A549 (cell line): ENCODE measurements around the gene HNRNPUL1. TPM values are rescaled to one million over a fixed set of nuclear protein-coding genes. Genes with fewer than 3 reads are reported as not detected.

Experiments used
- ATAC-seq, 2 experiments: fragments of 200-7000 bp in 1 of 2; fragments of >200 bp in 1 of 2; cut with Nextera tagmentation in 1 of 2; cut with Tn5 transposase in 1 of 2; 3 replicates each; pipeline versions ENCODE4 v1.8.0 to v1.9.1; 2018 to 2020; ENCODE audit warnings: mild to moderate bottlenecking in 1 of 2, moderate library complexity in 1 of 2
- CTCF ChIA-PET: fragments of 300-600 bp; sonication (Branson Sonifier 250); formaldehyde crosslinking; extraction: SDS; loops from one replicate; lab custom pipeline; 2021; ENCODE audit warnings: antibody characterized with exemption, inconsistent platforms; lab: Yijun Ruan, JAX
- POLR2A ChIA-PET: fragments of 350-600 bp; formaldehyde crosslinking; extraction: SDS; loops from one replicate; lab custom pipeline; 2021; ENCODE audit warnings: antibody characterized with exemption, inconsistent platforms; lab: Yijun Ruan, JAX
- DNase-seq, 2 experiments: peaks; one replicate each; pipeline versions ENCODE4 v3.0.0 to v3.0.0-alpha.2; 2011 to 2016; ENCODE audit warnings: low read depth in 1 of 2, low spot score in 1 of 2
- FAIRE-seq: peaks from 2 replicates; lab custom pipeline; 2011; peaks lifted over from hg19 to GRCh38; lab: Jason Lieb, UNC
- H3K27ac ChIP-seq, 2 experiments: fragments of >200 bp; sonication (Bioruptor Twin); formaldehyde crosslinking; 3 replicates each; pipeline ENCODE4 v1.5.1; 2016 to 2017
- H3K4me1 ChIP-seq: fragments of >200 bp; sonication (Bioruptor Twin); formaldehyde crosslinking; 3 replicates; pipeline ENCODE4 v1.6.1; 2016
- H3K4me2 ChIP-seq: fragments of >200 bp; sonication (Bioruptor Twin); formaldehyde crosslinking; 3 replicates; pipeline ENCODE4 v1.6.1; 2016
- H3K4me3 ChIP-seq: fragments of >200 bp; sonication (Bioruptor Twin); formaldehyde crosslinking; 3 replicates; pipeline ENCODE4 v1.5.1; 2016
- H3K9me3 ChIP-seq: fragments of >200 bp; sonication (Bioruptor Twin); formaldehyde crosslinking; 3 replicates; pipeline ENCODE4 v1.6.1; 2016
- ATOH8 ChIP-seq: fragments of 250-450 bp; sonication (Bioruptor Pico); IDR thresholded peaks from 2 replicates; pipeline ENCODE4 v1.5.0; 2020; ENCODE audit warnings: low read depth, mild to moderate bottlenecking, moderate library complexity
- BCL3 ChIP-seq: fragments of >200 bp; sonication (Bioruptor Twin); formaldehyde crosslinking; IDR thresholded peaks from 3 replicates; pipeline ENCODE4 v1.6.1; 2016
- BHLHE40 ChIP-seq: IDR thresholded peaks from 2 replicates; pipeline ENCODE4 v1.6.1; 2012; ENCODE audit warnings: low read depth, low read length, inconsistent platforms
- CTCF ChIP-seq: fragments of >200 bp; sonication (Bioruptor Twin); formaldehyde crosslinking; IDR thresholded peaks from 3 replicates; pipeline ENCODE4 v1.5.1; 2016
- E2F6 ChIP-seq: IDR thresholded peaks from 2 replicates; pipeline ENCODE4 v1.6.1; 2012; ENCODE audit warnings: low read depth, borderline replicate concordance
- EHF ChIP-seq: fragments of 250-450 bp; sonication (Bioruptor Pico); IDR thresholded peaks from 2 replicates; pipeline ENCODE4 v1.5.0; 2020; ENCODE audit warnings: mild to moderate bottlenecking
- EHMT2 ChIP-seq: fragments of 200-600 bp; sonication (generic); IDR thresholded peaks from 2 replicates; pipeline ENCODE4 v1.6.1; 2016; ENCODE audit warnings: antibody characterized with exemption, low read depth, mild to moderate bottlenecking, moderate library complexity
- EP300 ChIP-seq, 2 experiments: fragments of >200 bp; sonication (Bioruptor Twin); formaldehyde crosslinking; IDR thresholded peaks; 2 replicates in 1 of 2; 3 replicates in 1 of 2; pipeline ENCODE4 v1.6.1; 2016 to 2017
- FOSL2 ChIP-seq, 2 experiments: fragments of 450-650 bp in 1 of 2; fragments of >200 bp in 1 of 2; sonication (Bioruptor Twin) in 1 of 2; formaldehyde crosslinking; IDR thresholded peaks; 2 replicates each; pipeline versions ENCODE4 v1.5.0 to v1.6.1; 2016 to 2020; ENCODE audit warnings: mild to moderate bottlenecking in 1 of 2, moderate library complexity in 1 of 2
- HEYL ChIP-seq: fragments of 250-450 bp; sonication (Bioruptor Pico); IDR thresholded peaks from 2 replicates; pipeline ENCODE4 v1.8.0; 2021; ENCODE audit warnings: mild to moderate bottlenecking, moderate library complexity
- HOXA7 ChIP-seq: fragments of 250-450 bp; sonication (Bioruptor Pico); IDR thresholded peaks from 2 replicates; pipeline ENCODE4 v1.5.0; 2020; ENCODE audit warnings: mild to moderate bottlenecking, moderate library complexity
- KDM1A ChIP-seq: fragments of 200-600 bp; sonication (generic); IDR thresholded peaks from 2 replicates; pipeline ENCODE4 v1.6.1; 2016; ENCODE audit warnings: low read depth, mild to moderate bottlenecking
- MAFK ChIP-seq: fragments of 450-650 bp; IDR thresholded peaks from 2 replicates; pipeline ENCODE4 v1.6.1; 2014; ENCODE audit not compliant: partially characterized antibody
- MAX ChIP-seq: IDR thresholded peaks from 2 replicates; pipeline ENCODE4 v1.6.1; 2012
- NPAS2 ChIP-seq: fragments of 250-450 bp; sonication (Bioruptor Pico); IDR thresholded peaks from 2 replicates; pipeline ENCODE4 v1.8.0; 2022; ENCODE audit warnings: mild to moderate bottlenecking, moderate library complexity, borderline replicate concordance
- NR3C1 ChIP-seq: fragments of >200 bp; sonication (Bioruptor Twin); formaldehyde crosslinking; IDR thresholded peaks from 3 replicates; pipeline ENCODE4 v1.6.1; 2017
- PBX3 ChIP-seq: IDR thresholded peaks from 2 replicates; pipeline ENCODE4 v1.6.1; 2012
- RAD21 ChIP-seq, 2 experiments: fragments of >200 bp in 1 of 2; sonication (Bioruptor Twin) in 1 of 2; formaldehyde crosslinking in 1 of 2; IDR thresholded peaks in 1 of 2; conservative IDR thresholded peaks in 1 of 2; 2 replicates in 1 of 2; 3 replicates in 1 of 2; pipeline ENCODE4 v1.6.1; 2012 to 2018; ENCODE audit warnings: inconsistent platforms in 1 of 2
- RARB ChIP-seq: fragments of 250-450 bp; sonication (Bioruptor Pico); IDR thresholded peaks from 2 replicates; pipeline ENCODE4 v1.8.0; 2021; ENCODE audit warnings: mild to moderate bottlenecking, moderate library complexity
- RFX5 ChIP-seq: fragments of 450-650 bp; IDR thresholded peaks from 2 replicates; pipeline ENCODE4 v1.7.1; 2014; ENCODE audit warnings: antibody characterized with exemption, mild to moderate bottlenecking, moderate library complexity
- RNF2 ChIP-seq: fragments of 200-600 bp; sonication (generic); IDR thresholded peaks from 2 replicates; pipeline ENCODE4 v1.6.1; 2016; ENCODE audit warnings: low read depth, mild to moderate bottlenecking, antibody characterized with exemption, moderate library complexity, borderline replicate concordance
- SMC3 ChIP-seq: fragments of >200 bp; sonication (Bioruptor Twin); formaldehyde crosslinking; IDR thresholded peaks from 3 replicates; pipeline ENCODE4 v1.6.1; 2018; ENCODE audit warnings: inconsistent platforms
- TP53 ChIP-seq: fragments of 250-450 bp; sonication (Bioruptor Pico); IDR thresholded peaks from 2 replicates; pipeline ENCODE4 v1.5.0; 2021; ENCODE audit warnings: mild to moderate bottlenecking, moderate library complexity
- USF2 ChIP-seq: fragments of 450-650 bp; IDR thresholded peaks from 2 replicates; pipeline ENCODE4 v1.6.1; 2014; ENCODE audit warnings: antibody characterized with exemption
- ZNF302 ChIP-seq: fragments of 250-450 bp; sonication (Bioruptor Pico); IDR thresholded peaks from 2 replicates; pipeline ENCODE4 v1.9.0; 2021; ENCODE audit warnings: inconsistent platforms, mild to moderate bottlenecking, moderate library complexity
- WGBS: methylation state at CpG from one replicate; pipeline ENCODE4 v1.1.6; 2017; ENCODE audit errors: missing lambda C conversion rate; 5-methylcytosine and 5-hydroxymethylcytosine counted together
- polyA plus RNA-seq, 4 experiments: library from polyadenylated mRNA; depleted of rRNA in 3 of 4; stranded (reverse); fragments of >200 nt; fragmentation: RNase III in 1 of 4; extraction: RNeasy Plus Mini Kit Qiagen cat#74134 plus additional on column Dnase treatment in 1 of 4; gene quantifications; 2 replicates in 3 of 4; 3 replicates in 1 of 4; pipeline ENCODE4 v1.2.3, GENCODE V29; 2011 to 2017

HNRNPUL1 gene
- polyA plus RNA-seq, 2 of the 4 experiments (the other 2 are of a cell fraction) = 89.5 to 278 TPM

- TF ChIP-seq BCL3 = no peak
- no peak for TF ChIP-seq RAD21 (conservative IDR thresholded peaks at IDR 0.05 in 1 of 2, IDR thresholded peaks at IDR 0.05 in 1 of 2)
- no peak for TF ChIP-seq BHLHE40
- no peak for TF ChIP-seq PBX3
- TF ChIP-seq, all 56 proteins: peak for 2
Observed at GRCh38 chr19:41350735-41351338, 86.7 kb downstream of the HNRNPUL1 start (continued).

GRCh38 chr19:41351339-41352245, 87.4 kb downstream of the HNRNPUL1 start:
- WGBS = 2% methylated on average over 58 of the region's 58 CpGs
- DNase-seq = peak in 1 of 2 experiments; percentile 89
- ChIA-PET CTCF (interaction anchor here (0.7 to 9.4 kb wide), 39 partner anchors 14 to 691 kb away, joined by 3 to 197 read pairs (median 6); partner anchors contain the start of genes B9D2, CCDC97, CYP2S1 and DMAC2), POLR2A (interaction anchor here (0.5 to 5.6 kb wide), 9 partner anchors 13 to 191 kb away, joined by 3 to 96 read pairs (median 6); partner anchors contain the start of genes B9D2, CCDC97, DMAC2 and HNRNPUL1)
- peak overlapping the region; percentile 72 for H3K4me3 ChIP-seq
- peaks cover 15% of the 10 kb centered on the region for H3K4me1 ChIP-seq
- peak; percentile 8 to 50; a peak in 3 of 6 replicates for ATAC-seq
- no peak for FAIRE-seq
- H3K27ac ChIP-seq = peak overlapping the region; percentile 90 to 92
- H3K4me2 ChIP-seq = peak overlapping the region; percentile 90
- no peaks in the 10 kb centered on the region for H3K9me3 ChIP-seq
- TF ChIP-seq CTCF = no peak
- TF ChIP-seq KDM1A = no peak
- TF ChIP-seq NPAS2 (CRISPR knock-in tag) = no peak
- TF ChIP-seq E2F6 = peak; percentile 24; the same call in 1 of the 2 replicates
- TF ChIP-seq RFX5 = no peak
- no peak for TF ChIP-seq FOSL2 (IDR thresholded peaks at IDR 0.05)
- no peak for TF ChIP-seq FOSL2 (CRISPR knock-in tag; IDR thresholded peaks at IDR 0.05)
- no peak for TF ChIP-seq SMC3
- TF ChIP-seq MAX = peak; percentile 70
- no peak for TF ChIP-seq RNF2
- no peak for TF ChIP-seq EHF (CRISPR knock-in tag)
- no peak for TF ChIP-seq EP300 (IDR thresholded peaks at IDR 0.05)
- no peak for TF ChIP-seq NR3C1
- peak; percentile 69 for TF ChIP-seq USF2
- no peak for TF ChIP-seq BCL3
- no peak for TF ChIP-seq EHMT2
- TF ChIP-seq MAFK = no peak
- no peak for TF ChIP-seq TP53
- TF ChIP-seq RARB (CRISPR knock-in tag) = no peak
- no peak for TF ChIP-seq ATOH8 (CRISPR knock-in tag)
- TF ChIP-seq HEYL (CRISPR knock-in tag) = no peak
- peak; percentile 29; the same call in 1 of the 2 replicates for TF ChIP-seq PBX3
- no peak for TF ChIP-seq ZNF302 (CRISPR knock-in tag)
- no peak for TF ChIP-seq HOXA7 (CRISPR knock-in tag)
